ENCODE results near the gene TUBE1. TPM values are rescaled to one million over a fixed set of nuclear protein-coding genes. Genes with fewer than 3 reads are reported as not detected.

Gene TUBE1
- total RNA-seq, 4 donors from 2014 or later, result 33.6 to 75.1 (median 54.0) TPM

DNA sequence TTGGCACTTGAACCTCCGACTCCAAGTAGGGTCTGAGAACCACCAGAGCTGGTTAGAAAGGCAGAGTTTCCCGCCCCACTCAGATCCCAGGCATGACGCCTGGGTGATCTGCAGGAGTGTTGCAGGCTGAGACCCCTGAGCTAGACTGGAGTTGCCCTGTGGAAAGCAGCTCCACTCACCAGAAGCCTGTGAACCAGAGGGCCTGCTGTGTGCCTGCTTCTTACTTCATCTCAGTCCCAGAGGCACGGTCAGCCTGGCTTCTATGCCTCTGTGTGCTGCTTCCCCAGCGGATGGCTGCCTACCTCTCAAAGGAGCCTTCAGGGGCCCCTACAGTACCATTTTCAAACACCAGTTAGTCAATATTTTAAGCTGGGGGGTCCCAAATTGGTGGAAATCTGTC, 49.0 kb downstream of the TUBE1 start:
- intact Hi-C loops (cut with DNase I; ENCODE audit: low total_unique reads), result no loop called here
- DNase-seq, result peak in 1 of 2 donors; percentile 38
- TF ChIP-seq, protein P1, sequence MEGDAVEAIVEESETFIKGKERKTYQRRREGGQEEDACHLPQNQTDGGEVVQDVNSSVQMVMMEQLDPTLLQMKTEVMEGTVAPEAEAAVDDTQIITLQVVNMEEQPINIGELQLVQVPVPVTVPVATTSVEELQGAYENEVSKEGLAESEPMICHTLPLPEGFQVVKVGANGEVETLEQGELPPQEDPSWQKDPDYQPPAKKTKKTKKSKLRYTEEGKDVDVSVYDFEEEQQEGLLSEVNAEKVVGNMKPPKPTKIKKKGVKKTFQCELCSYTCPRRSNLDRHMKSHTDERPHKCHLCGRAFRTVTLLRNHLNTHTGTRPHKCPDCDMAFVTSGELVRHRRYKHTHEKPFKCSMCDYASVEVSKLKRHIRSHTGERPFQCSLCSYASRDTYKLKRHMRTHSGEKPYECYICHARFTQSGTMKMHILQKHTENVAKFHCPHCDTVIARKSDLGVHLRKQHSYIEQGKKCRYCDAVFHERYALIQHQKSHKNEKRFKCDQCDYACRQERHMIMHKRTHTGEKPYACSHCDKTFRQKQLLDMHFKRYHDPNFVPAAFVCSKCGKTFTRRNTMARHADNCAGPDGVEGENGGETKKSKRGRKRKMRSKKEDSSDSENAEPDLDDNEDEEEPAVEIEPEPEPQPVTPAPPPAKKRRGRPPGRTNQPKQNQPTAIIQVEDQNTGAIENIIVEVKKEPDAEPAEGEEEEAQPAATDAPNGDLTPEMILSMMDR (IDR thresholded peaks at IDR 0.05), result no peak
- no peak for TF ChIP-seq POLR2A (IDR thresholded peaks at IDR 0.05)

DNA sequence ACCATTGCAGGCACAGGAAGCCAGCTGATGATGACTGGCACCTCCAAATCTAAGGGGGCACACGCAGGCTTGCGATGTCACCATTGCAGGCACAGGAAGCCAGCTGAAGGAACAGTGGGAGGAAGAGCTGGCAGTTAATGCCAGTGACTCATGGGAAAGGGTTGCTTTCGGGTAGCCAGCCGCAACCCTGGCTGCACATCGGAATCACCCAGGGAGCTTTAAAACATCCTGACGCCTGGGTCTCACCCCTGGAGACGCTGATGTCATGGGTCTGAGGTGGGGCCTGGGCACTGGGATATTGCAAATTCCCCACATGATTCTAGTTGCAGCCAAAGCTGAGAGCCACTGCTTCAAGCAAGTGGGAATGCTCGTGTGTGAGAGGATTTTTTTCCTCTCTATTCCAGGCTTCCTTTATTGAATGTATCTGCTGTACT, 49.5 kb downstream of the TUBE1 start:
- Histone ChIP-seq H3K4me3 (no peak overlapping the region), H3K9me3 (no peaks in the 10 kb centered on the region), H3K4me1 (peaks cover 7 to 8% of the 10 kb centered on the region in 2 donors), H3K36me3 (no peaks in the 10 kb centered on the region), H3K27me3 (no peaks in the 10 kb centered on the region), H3K27ac (peak overlapping the region; percentile 86 to 93)
- DNase-seq, result peak; percentile 87 to 89
- intact Hi-C loops (cut with DNase I; ENCODE audit: low total_unique reads), result no loop called here
- peak; percentile 19 to 48 for TF ChIP-seq POLR2A (IDR thresholded peaks at IDR 0.05)
- TF ChIP-seq, protein P1 (IDR thresholded peaks at IDR 0.05), result no peak

More for the DNA sequence above, 49.0 kb downstream of the TUBE1 start:
- Histone ChIP-seq H3K4me3 (no peak overlapping the region), H3K4me1 (peaks cover 7 to 8% of the 10 kb centered on the region in 2 donors), H3K27ac (peak overlapping the region; percentile 86 to 93), H3K9me3 (no peaks in the 10 kb centered on the region), H3K36me3 (no peaks in the 10 kb centered on the region), H3K27me3 (no peaks in the 10 kb centered on the region)

DNA sequence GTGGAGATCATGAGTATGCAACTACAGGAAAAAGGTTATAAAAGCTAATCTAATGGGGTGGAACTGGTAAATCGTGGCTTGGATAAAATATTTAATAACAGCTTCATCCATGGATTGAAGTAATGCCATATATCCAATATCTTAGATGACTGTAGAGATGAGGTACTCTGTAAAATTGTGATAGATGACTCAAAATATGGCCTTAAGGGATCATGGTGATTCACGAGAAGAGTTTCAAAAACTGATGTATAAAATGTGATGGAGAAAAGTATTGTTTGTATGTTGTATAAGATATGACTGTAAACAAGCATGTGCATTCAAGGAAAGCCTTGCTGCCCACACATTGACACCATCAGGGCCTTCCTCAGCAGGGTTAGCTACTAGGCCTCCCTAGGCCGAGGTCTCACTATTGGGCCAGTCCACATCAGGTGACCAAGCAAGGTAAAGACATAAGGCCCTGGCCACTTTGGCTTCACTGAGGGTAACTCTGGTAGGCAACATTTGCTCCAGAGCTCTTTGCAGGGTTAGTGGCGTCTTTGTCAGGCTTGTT, 51.1 kb downstream of the TUBE1 start:
- no peak overlapping the region for H3K4me3 ChIP-seq
- DNase-seq, result no peak
- no peaks in the 10 kb centered on the region for H3K36me3 ChIP-seq
- H3K4me1 ChIP-seq, result peaks cover 7 to 8% of the 10 kb centered on the region in 2 donors
- TF ChIP-seq POLR2A (IDR thresholded peaks at IDR 0.05), result no peak
- TF ChIP-seq, protein P1 (IDR thresholded peaks at IDR 0.05), result no peak
- intact Hi-C loops (cut with DNase I; ENCODE audit: low total_unique reads), result no loop called here
- no peaks in the 10 kb centered on the region for H3K9me3 ChIP-seq
- no peaks in the 10 kb centered on the region for H3K27me3 ChIP-seq
- H3K27ac ChIP-seq, result peak overlapping the region; percentile 86 to 93

DNA sequence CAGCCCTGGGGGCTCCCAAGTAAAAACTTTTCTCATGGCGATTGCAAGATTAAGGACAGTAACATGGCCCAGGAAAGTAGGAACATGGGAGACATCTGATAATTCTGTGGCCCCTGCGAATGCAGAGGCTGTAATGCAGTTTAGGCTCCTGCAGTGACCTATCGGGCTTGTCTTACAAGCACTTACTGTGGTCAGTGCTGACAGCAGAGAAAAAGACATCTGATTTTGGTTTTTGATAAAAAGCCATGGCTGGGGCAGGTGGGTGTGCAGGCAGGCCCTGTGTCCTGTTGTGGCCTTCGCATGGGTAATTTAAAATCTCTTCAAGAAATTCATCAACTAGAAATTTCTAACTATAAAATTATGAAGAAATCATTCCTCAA, 52.7 kb downstream of the TUBE1 start:
- intact Hi-C loops (cut with DNase I; ENCODE audit: low total_unique reads), result no loop called here
- no peak overlapping the region for H3K4me3 ChIP-seq
- H3K27ac ChIP-seq, result peak overlapping the region; percentile 86 to 93
- H3K27me3 ChIP-seq, result no peaks in the 10 kb centered on the region
- no peaks in the 10 kb centered on the region for H3K36me3 ChIP-seq
- H3K9me3 ChIP-seq, result no peaks in the 10 kb centered on the region
- no peak for TF ChIP-seq POLR2A (IDR thresholded peaks at IDR 0.05)
- TF ChIP-seq, protein P1 (IDR thresholded peaks at IDR 0.05), result no peak
- H3K4me1 ChIP-seq, result peaks cover 7 to 8% of the 10 kb centered on the region in 2 donors
- DNase-seq, result no peak

DNA sequence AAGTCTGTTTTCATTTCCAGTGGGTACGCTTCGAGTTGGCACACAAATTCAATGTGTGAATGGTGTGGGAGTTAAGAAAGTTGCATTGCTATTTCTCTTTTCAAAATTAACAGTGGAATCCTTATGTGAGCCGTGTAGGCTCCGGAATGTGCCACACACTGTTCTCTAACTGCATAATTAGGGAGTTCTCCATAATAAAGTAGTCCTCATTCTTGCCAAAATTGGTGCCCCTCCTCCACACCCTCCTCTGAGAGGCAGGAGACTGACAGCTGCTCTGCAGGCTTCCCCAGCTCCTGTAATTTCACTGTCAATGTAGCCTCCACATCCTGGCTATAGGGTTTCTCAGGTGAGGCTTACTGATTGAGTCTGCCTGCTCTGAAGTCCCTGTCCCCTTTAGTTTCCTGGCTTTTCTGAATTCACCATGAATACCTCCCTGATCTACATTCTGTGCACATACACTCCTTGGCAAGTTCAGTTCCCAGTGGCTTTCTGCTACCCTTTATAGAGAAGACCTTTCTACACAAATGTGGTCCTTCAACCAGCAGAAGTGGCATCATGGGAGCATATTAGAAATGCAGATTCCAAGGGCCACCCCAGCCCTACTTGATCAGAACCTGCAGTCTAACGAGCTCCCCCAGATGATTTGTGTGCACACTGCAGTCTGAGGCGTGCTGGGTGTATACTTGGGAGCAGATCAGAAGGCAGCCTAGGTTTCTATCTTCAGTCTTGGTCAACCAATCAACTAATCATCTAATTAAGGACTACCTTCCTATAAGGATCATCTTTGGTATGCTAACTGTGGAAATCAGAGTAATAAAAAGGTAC, 53.3 kb downstream of the TUBE1 start:
- Histone ChIP-seq H3K27me3 (no peaks in the 10 kb centered on the region), H3K27ac (peak overlapping the region in 1 of 2 donors; percentile 86), H3K36me3 (no peaks in the 10 kb centered on the region), H3K4me3 (no peak overlapping the region), H3K4me1 (peaks cover 7 to 8% of the 10 kb centered on the region in 2 donors), H3K9me3 (no peaks in the 10 kb centered on the region)
- TF ChIP-seq POLR2A (IDR thresholded peaks at IDR 0.05), result no peak
- TF ChIP-seq, protein P1 (IDR thresholded peaks at IDR 0.05), result no peak
- intact Hi-C loops (cut with DNase I; ENCODE audit: low total_unique reads), result no loop called here
- no peak for DNase-seq
